Measurements from ENCODE around the gene VWA3B. TPM values are rescaled to one million over a fixed set of nuclear protein-coding genes. Genes with fewer than 3 reads are reported as not detected.
"Not testable (repeated sequence)": the region's sequence is repeated elsewhere in the genome, so short reads cannot be mapped to it uniquely, and the experiment has no call there.

Gene VWA3B
- total RNA-seq, 1 donor from 2014 or later, result not detected

DNA sequence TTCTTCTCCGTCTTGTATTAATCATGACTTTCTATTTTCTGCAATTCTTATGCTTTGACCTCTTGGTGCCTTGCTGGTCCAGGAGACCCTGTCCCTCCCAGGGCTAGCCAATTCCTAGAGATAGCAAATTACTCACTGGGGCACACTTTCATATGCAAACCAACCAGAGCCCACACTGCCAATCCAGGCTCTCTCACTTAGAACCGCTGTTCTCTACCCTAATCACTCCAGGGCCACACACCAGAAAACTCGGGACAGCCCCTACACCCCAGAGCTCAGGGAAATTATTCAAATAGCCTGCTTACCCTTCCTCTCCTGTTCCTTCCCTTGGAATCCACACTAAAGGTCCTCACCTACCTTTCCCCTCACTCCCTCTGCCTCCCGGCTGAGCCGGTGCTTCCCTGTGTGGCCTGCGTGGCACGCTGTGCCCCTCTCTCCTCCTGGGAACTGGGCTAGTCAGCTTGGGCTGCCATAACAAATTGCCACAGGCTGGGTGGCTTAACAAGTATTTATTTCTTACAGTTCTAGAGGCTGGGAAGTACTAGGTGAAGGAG is 41.7 kb downstream of the VWA3B start:
- Histone ChIP-seq H3K4me3 (ENCODE audit: low read depth, low read length) (no peak overlapping the region), H3K36me3 (ENCODE audit: control insufficient read depth, insufficient read depth, low read length) (no peaks in the 10 kb centered on the region), H3K27me3 (ENCODE audit: control insufficient read depth, insufficient read depth, low read length) (no peaks in the 10 kb centered on the region)
- DNase-seq (ENCODE audit: low read depth), result no peak
- TF ChIP-seq, protein P1, sequence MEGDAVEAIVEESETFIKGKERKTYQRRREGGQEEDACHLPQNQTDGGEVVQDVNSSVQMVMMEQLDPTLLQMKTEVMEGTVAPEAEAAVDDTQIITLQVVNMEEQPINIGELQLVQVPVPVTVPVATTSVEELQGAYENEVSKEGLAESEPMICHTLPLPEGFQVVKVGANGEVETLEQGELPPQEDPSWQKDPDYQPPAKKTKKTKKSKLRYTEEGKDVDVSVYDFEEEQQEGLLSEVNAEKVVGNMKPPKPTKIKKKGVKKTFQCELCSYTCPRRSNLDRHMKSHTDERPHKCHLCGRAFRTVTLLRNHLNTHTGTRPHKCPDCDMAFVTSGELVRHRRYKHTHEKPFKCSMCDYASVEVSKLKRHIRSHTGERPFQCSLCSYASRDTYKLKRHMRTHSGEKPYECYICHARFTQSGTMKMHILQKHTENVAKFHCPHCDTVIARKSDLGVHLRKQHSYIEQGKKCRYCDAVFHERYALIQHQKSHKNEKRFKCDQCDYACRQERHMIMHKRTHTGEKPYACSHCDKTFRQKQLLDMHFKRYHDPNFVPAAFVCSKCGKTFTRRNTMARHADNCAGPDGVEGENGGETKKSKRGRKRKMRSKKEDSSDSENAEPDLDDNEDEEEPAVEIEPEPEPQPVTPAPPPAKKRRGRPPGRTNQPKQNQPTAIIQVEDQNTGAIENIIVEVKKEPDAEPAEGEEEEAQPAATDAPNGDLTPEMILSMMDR (IDR thresholded peaks at IDR 0.05; ENCODE audit: insufficient read depth, low read length, poor library complexity, severe bottlenecking), result no peak

DNA sequence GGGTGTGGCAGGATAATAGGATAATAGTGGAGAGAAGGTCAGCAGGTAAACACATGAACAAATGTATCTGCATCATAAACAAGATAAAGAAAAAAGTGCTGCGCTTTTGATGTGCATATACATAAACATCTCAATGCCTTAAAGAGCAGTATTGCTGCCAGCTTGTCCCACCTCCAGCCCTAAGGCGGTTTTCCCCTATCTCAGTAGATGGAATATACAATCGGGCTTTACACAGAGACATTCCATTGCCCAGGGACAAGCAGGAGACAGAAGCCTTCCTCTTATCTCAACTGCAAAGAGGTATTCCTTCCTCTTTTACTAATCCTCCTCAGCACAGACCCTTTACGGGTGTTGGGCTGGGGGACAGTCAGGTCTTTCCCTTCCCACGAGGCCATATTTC is 43.1 kb downstream of the VWA3B start:
- H3K27me3 ChIP-seq (ENCODE audit: control insufficient read depth, insufficient read depth, low read length); H3K36me3 ChIP-seq (ENCODE audit: control insufficient read depth, insufficient read depth, low read length); H3K4me3 ChIP-seq (ENCODE audit: low read depth, low read length); DNase-seq (ENCODE audit: low read depth): not testable (repeated sequence)

DNA sequence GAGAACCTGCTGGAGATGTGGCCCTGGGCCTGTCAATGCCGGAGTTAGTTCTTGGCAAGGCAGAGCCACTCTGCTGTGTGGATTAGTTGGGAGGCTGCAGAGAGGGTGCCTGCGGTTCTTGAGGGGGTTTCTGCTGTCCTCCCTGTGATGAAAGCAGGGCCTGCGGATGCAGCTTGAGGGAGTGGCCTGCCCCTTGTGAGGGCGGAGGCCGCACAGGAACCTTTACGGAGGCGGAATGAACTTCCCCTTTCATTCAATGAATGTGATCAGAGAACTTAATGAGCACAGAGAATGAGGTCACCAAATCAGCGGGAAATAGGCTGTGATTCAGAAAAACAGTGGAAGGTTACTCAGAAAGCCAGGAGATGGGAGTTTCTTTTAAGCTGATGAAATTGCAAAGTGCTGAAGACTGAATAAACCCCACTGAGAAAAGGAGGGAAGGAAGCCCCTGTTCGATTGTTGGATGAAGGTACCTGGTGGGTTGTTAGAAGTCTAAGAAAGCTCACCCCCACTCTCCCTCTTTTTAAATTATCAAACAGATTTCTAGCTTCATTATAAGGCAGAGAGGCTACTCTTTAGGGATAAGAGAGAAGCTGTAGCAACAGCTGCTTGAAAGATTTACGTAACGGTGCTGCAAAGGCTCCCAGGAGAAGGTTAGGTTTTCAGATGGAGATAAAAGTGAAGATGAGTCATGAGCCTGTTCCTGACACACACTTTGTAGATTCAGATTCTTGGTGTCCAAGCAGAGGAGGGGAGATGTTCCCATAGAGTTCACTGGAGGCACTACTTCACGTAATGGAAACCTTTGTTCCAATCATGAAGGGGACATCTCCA is 47.4 kb downstream of the VWA3B start:
- Histone ChIP-seq H3K27me3 (ENCODE audit: control insufficient read depth, insufficient read depth, low read length) (no peaks in the 10 kb centered on the region), H3K36me3 (ENCODE audit: control insufficient read depth, insufficient read depth, low read length) (no peaks in the 10 kb centered on the region), H3K4me3 (ENCODE audit: low read depth, low read length) (no peak overlapping the region)
- TF ChIP-seq, protein P1 (IDR thresholded peaks at IDR 0.05; ENCODE audit: insufficient read depth, low read length, poor library complexity, severe bottlenecking), result no peak
- DNase-seq (ENCODE audit: low read depth), result no peak

DNA sequence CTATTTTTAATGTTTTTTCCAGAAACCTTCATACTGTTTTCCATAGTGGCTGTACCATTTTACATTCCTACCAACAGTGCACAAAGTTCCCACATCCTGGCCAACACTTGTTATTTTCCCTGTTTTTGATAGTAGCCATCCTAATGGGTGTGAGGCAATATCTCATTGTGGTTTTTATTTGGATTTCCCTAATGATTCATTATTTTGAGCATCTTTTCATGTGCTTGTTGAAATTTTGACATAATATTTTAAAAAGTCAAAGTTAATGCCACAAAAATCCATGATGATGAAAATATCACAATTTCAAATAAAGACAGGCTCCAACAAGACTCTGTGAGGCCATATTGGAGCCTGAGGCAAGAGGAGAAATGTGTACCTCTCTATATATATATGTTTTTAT is 50.2 kb downstream of the VWA3B start:
- DNase-seq (ENCODE audit: low read depth), result no peak
- H3K36me3 ChIP-seq (ENCODE audit: control insufficient read depth, insufficient read depth, low read length), result no peaks in the 10 kb centered on the region
- no peak overlapping the region for H3K4me3 ChIP-seq (ENCODE audit: low read depth, low read length)
- TF ChIP-seq, protein P1 (IDR thresholded peaks at IDR 0.05; ENCODE audit: insufficient read depth, low read length, poor library complexity, severe bottlenecking), result no peak
- H3K27me3 ChIP-seq (ENCODE audit: control insufficient read depth, insufficient read depth, low read length), result no peaks in the 10 kb centered on the region

DNA sequence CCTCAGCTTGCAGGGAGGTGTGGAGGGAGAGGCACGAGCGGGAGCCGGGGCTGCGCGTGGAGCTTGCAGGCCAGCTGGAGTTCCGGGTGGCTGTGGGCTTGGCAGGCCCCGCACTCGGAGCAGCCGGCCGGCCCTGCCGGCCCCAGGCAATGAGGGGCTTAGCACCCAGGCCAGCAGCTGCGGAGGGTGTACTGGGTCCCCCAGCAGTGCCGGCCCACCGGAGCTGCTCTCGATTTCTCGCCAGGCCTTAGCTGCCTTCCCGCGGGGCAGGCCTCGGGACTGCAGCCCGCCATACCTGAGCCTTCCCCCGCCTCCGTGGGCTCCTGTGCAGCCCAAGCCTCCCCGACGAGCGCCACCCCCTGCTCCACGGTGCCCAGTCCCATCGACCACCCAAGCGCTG is 52.0 kb downstream of the VWA3B start:
- H3K27me3 ChIP-seq (ENCODE audit: control insufficient read depth, insufficient read depth, low read length); H3K4me3 ChIP-seq (ENCODE audit: low read depth, low read length); DNase-seq (ENCODE audit: low read depth); H3K36me3 ChIP-seq (ENCODE audit: control insufficient read depth, insufficient read depth, low read length): not testable (repeated sequence)

DNA sequence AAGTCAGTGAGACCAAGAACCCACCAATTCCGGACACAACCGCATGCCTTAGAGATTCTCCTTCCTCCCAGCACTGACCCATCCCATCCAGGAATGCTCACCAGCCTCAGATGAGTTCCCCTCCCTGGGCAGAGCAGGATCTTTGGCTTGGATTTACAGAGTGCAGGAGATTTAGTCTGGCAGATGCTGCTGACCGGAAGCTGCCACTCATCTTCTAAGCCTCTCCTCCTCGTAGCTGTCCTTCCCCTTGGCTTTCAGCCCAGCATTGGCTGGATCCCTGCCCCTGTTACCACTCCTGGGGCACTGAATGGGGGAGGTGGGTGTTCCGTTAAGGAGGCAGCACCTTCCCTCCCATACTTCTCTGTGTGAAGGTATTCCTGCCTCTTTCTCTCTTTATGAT is 53.2 kb downstream of the VWA3B start:
- H3K27me3 ChIP-seq (ENCODE audit: control insufficient read depth, insufficient read depth, low read length), result no peaks in the 10 kb centered on the region
- no peak for DNase-seq (ENCODE audit: low read depth)
- no peaks in the 10 kb centered on the region for H3K36me3 ChIP-seq (ENCODE audit: control insufficient read depth, insufficient read depth, low read length)
- no peak overlapping the region for H3K4me3 ChIP-seq (ENCODE audit: low read depth, low read length)
- TF ChIP-seq, protein P1 (IDR thresholded peaks at IDR 0.05; ENCODE audit: insufficient read depth, low read length, poor library complexity, severe bottlenecking), result no peak

All from kidney epithelial cell (primary cell).